ENCODE data around the gene RGL4.

GRCh38 chr22:23657727-23658126, 33.1 kb upstream of the RGL4 start:
- TF ChIP-seq CTCF (conservative IDR thresholded peaks at IDR 0.05; ENCODE audit: low read depth, low read length) (no peak), EZH2 (IDR thresholded peaks at IDR 0.05; ENCODE audit: borderline replicate concordance, low read depth, low read length, poor library complexity, severe bottlenecking) (no peak)

Measured in A673 (cell line).